HEK293 (cell line): ENCODE data around the gene CDC37L1.
"Not testable (repeated sequence)": the region's sequence is repeated elsewhere in the genome, so short reads cannot be mapped to it uniquely, and the experiment has no call there.

Source experiments
- CTCF ChIA-PET: fragments of 350-600 bp; formaldehyde crosslinking; extraction: SDS; loops from one replicate; lab custom pipeline; 2021; ENCODE audit warnings: antibody characterized with exemption; lab: Yijun Ruan, JAX
- POLR2A ChIA-PET: fragments of 300-600 bp; formaldehyde crosslinking; extraction: SDS; loops from one replicate; lab custom pipeline; 2020; ENCODE audit warnings: antibody characterized with exemption, inconsistent platforms; lab: Yijun Ruan, JAX
- H3K27ac ChIP-seq: fragments of 200-500 bp; sonication (Bioruptor generic); 2 replicates; pipeline ENCODE4 v1.5.1; 2014; ENCODE audit warnings: low read depth, low read length, control low read depth, inconsistent platforms; ENCODE audit errors: extremely low read depth
- H3K36me3 ChIP-seq, 2 experiments: fragments of 200-500 bp in 1 of 2; sonication (Bioruptor generic) in 1 of 2; 1 replicate in 1 of 2; 2 replicates in 1 of 2; pipeline ENCODE4 v1.5.1; 2014 to 2017; ENCODE audit warnings: inconsistent platforms in 2 of 2, low read length in 2 of 2; ENCODE audit not compliant: control insufficient read depth in 2 of 2, insufficient read depth in 1 of 2
- H3K4me1 ChIP-seq: fragments of 200-500 bp; sonication (Bioruptor generic); 2 replicates; pipeline ENCODE4 v1.5.1; 2014; ENCODE audit warnings: mild to moderate bottlenecking, low read length, inconsistent platforms; ENCODE audit not compliant: control insufficient read depth, insufficient read depth
- H3K4me3 ChIP-seq: 2 replicates; pipeline ENCODE4 v1.5.1; 2011; ENCODE audit warnings: low read depth, mild to moderate bottlenecking, control low read depth, low read length, moderate library complexity
- H3K9me3 ChIP-seq: fragments of 200-500 bp; sonication (Bioruptor generic); 2 replicates; pipeline ENCODE4 v1.5.1; 2014; ENCODE audit warnings: low read depth, low read length, inconsistent platforms; ENCODE audit not compliant: control insufficient read depth, insufficient read depth
- GLIS2 ChIP-seq: fragments of 450-650 bp; formaldehyde crosslinking; IDR thresholded peaks from 2 replicates; pipeline ENCODE4 v1.5.1; 2016; ENCODE audit warnings: missing biosample characterization, missing genetic modification characterization
- KLF1 ChIP-seq: fragments of 450-650 bp; formaldehyde crosslinking; IDR thresholded peaks from 2 replicates; pipeline ENCODE4 v1.5.1; 2016; ENCODE audit warnings: missing biosample characterization, missing genetic modification characterization
- REST ChIP-seq: fragments of 450-650 bp; formaldehyde crosslinking; IDR thresholded peaks from 2 replicates; pipeline ENCODE4 v1.5.1; 2016; ENCODE audit warnings: missing biosample characterization, missing genetic modification characterization
- SCRT1 ChIP-seq: fragments of 450-650 bp; formaldehyde crosslinking; IDR thresholded peaks from 2 replicates; pipeline ENCODE4 v1.5.1; 2016; ENCODE audit warnings: missing biosample characterization, missing genetic modification characterization, borderline replicate concordance
- YY1 ChIP-seq: fragments of 450-650 bp; formaldehyde crosslinking; IDR thresholded peaks from 2 replicates; pipeline ENCODE4 v1.5.1; 2018; ENCODE audit warnings: missing biosample characterization, missing genetic modification characterization
- ZBTB20 ChIP-seq: fragments of 450-650 bp; formaldehyde crosslinking; IDR thresholded peaks from 2 replicates; pipeline ENCODE4 v1.5.1; 2016; ENCODE audit warnings: missing biosample characterization, missing genetic modification characterization
- ZBTB21 ChIP-seq: fragments of 450-650 bp; formaldehyde crosslinking; IDR thresholded peaks from 2 replicates; pipeline ENCODE4 v1.5.1; 2017; ENCODE audit warnings: missing biosample characterization, missing genetic modification characterization
- ZBTB48 ChIP-seq: fragments of 450-650 bp; formaldehyde crosslinking; IDR thresholded peaks from 2 replicates; pipeline ENCODE4 v1.5.1; 2016; ENCODE audit warnings: missing biosample characterization, missing genetic modification characterization
- ZNF146 ChIP-seq: fragments of 450-650 bp; formaldehyde crosslinking; IDR thresholded peaks from 2 replicates; pipeline ENCODE4 v1.5.1; 2016; ENCODE audit warnings: missing biosample characterization, missing genetic modification characterization
- ZNF302 ChIP-seq: fragments of 450-650 bp; formaldehyde crosslinking; IDR thresholded peaks from 2 replicates; pipeline ENCODE4 v1.5.1; 2016; ENCODE audit warnings: missing biosample characterization, missing genetic modification characterization, low read depth
- ZNF449 ChIP-seq: fragments of 450-650 bp; formaldehyde crosslinking; IDR thresholded peaks from 2 replicates; pipeline ENCODE4 v1.5.1; 2017; ENCODE audit warnings: missing biosample characterization, mild to moderate bottlenecking, missing genetic modification characterization, moderate library complexity
- ZNF549 ChIP-seq: fragments of 450-650 bp; IDR thresholded peaks from 2 replicates; pipeline ENCODE4 v1.5.1; 2018; ENCODE audit warnings: missing biosample characterization, missing genetic modification characterization, mild to moderate bottlenecking, inconsistent platforms, moderate library complexity
- ZNF555 ChIP-seq: fragments of 450-650 bp; formaldehyde crosslinking; conservative IDR thresholded peaks from 2 replicates; pipeline ENCODE4 v1.5.1; 2017; ENCODE audit warnings: missing biosample characterization, mild to moderate bottlenecking, missing genetic modification characterization, inconsistent platforms
- ZNF843 ChIP-seq: fragments of 450-650 bp; formaldehyde crosslinking; IDR thresholded peaks from 2 replicates; pipeline ENCODE4 v1.5.1; 2016; ENCODE audit warnings: missing biosample characterization, missing genetic modification characterization
- ZSCAN18 ChIP-seq: fragments of 450-650 bp; formaldehyde crosslinking; IDR thresholded peaks from 2 replicates; pipeline ENCODE4 v1.5.1; 2016; ENCODE audit warnings: missing biosample characterization, missing genetic modification characterization
- TF ChIP-seq, protein P1 (sequence below): fragments of 450-650 bp; formaldehyde crosslinking; IDR thresholded peaks from 2 replicates; pipeline ENCODE4 v1.5.1; 2016; ENCODE audit warnings: missing biosample characterization, missing genetic modification characterization
- TF ChIP-seq, protein P2 (sequence below): fragments of 450-650 bp; formaldehyde crosslinking; IDR thresholded peaks from 2 replicates; pipeline ENCODE4 v1.5.1; 2016; ENCODE audit warnings: missing biosample characterization, missing genetic modification characterization
- TF ChIP-seq, protein P3 (sequence below): fragments of 450-650 bp; formaldehyde crosslinking; IDR thresholded peaks from 2 replicates; pipeline ENCODE4 v1.5.1; 2017; ENCODE audit warnings: missing biosample characterization, missing genetic modification characterization

CDC37L1 gene

GRCh38 chr9:4657426-4658159, 21.8 kb upstream of the CDC37L1 start:
- ChIA-PET CTCF (interaction anchor here (0.6 to 3.1 kb wide), 5 partner anchors 17 to 578 kb away, joined by 3 to 14 read pairs (median 3); no protein-coding TSS in a partner anchor), POLR2A (no interaction called here)
- H3K4me3 ChIP-seq = no peak overlapping the region
- TF ChIP-seq KLF1 (tag by site-specific recombination) (0 out of 2 replicates have a peak, but pooled peaks have one; percentile 17), ZBTB21 (tag by site-specific recombination) (no peak), ZBTB48 (tag by site-specific recombination) (no peak), ZNF549 (tag by site-specific recombination) (peak; percentile 89), ZNF449 (tag by site-specific recombination) (no peak)
- no peak overlapping the region for H3K27ac ChIP-seq
- H3K36me3 ChIP-seq = no peaks in the 10 kb centered on the region; a peak in 1 of 3 replicates
- no peaks in the 10 kb centered on the region for H3K9me3 ChIP-seq
- H3K4me1 ChIP-seq = peaks cover 5% of the 10 kb centered on the region; the same call in 1 of the 2 replicates

- POLR2A ChIA-PET, H3K9me3 ChIP-seq, H3K4me3 ChIP-seq, H3K27ac ChIP-seq, H3K36me3 ChIP-seq: not testable (repeated sequence)
- CTCF ChIA-PET = interaction anchor here (1.5 kb wide), 1 partner anchor 56 kb away, joined by 4 read pairs; no protein-coding TSS in a partner anchor
- TF ChIP-seq, protein P1, sequence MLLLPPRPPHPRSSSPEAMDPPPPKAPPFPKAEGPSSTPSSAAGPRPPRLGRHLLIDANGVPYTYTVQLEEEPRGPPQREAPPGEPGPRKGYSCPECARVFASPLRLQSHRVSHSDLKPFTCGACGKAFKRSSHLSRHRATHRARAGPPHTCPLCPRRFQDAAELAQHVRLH (tag by site-specific recombination) = 0 out of 2 replicates have a peak, but pooled peaks have one; percentile 41
- TF ChIP-seq ZNF146 (tag by site-specific recombination) = peak; percentile 93
- TF ChIP-seq, all 188 proteins: peak for 2; not testable (repeated sequence) for 186
- peaks cover 10% of the 10 kb centered on the region for H3K4me1 ChIP-seq
Observed at GRCh38 chr9:4660665-4661064, 18.7 kb upstream of the CDC37L1 start.

GRCh38 chr9:4661165-4661564, 18.2 kb upstream of the CDC37L1 start:
- ChIA-PET POLR2A (no interaction called here), CTCF (interaction anchor here (0.6 to 1.8 kb wide), 4 partner anchors 15 to 1254 kb away, joined by 3 to 16 read pairs (median 4); no protein-coding TSS in a partner anchor)
- Histone ChIP-seq H3K4me1 (peaks cover 10% of the 10 kb centered on the region), H3K27ac (no peak overlapping the region), H3K36me3 (no peaks in the 10 kb centered on the region), H3K9me3 (no peaks in the 10 kb centered on the region), H3K4me3 (no peak overlapping the region)
- TF ChIP-seq ZNF843 (tag by site-specific recombination) (no peak), SCRT1 (tag by site-specific recombination) (no peak), ZNF555 (no peak), REST (tag by site-specific recombination) (no peak), ZNF302 (tag by site-specific recombination) (no peak), GLIS2 (tag by site-specific recombination) (no peak), ZBTB20 (tag by site-specific recombination) (no peak), ZSCAN18 (tag by site-specific recombination) (no peak), YY1 (no peak)
- TF ChIP-seq, protein P2, sequence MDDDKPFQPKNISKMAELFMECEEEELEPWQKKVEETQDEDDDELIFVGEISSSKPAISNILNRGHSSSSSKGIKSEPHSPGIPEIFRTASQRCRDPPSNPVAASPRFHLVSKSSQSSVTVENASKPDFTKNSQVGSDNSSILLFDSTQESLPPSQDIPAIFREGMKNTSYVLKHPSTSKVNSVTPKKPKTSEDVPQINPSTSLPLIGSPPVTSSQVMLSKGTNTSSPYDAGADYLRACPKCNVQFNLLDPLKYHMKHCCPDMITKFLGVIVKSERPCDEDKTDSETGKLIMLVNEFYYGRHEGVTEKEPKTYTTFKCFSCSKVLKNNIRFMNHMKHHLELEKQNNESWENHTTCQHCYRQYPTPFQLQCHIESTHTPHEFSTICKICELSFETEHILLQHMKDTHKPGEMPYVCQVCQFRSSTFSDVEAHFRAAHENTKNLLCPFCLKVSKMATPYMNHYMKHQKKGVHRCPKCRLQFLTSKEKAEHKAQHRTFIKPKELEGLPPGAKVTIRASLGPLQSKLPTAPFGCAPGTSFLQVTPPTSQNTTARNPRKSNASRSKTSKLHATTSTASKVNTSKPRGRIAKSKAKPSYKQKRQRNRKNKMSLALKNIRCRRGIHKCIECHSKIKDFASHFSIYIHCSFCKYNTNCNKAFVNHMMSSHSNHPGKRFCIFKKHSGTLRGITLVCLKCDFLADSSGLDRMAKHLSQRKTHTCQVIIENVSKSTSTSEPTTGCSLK (tag by site-specific recombination) = no peak
- TF ChIP-seq, protein P3, sequence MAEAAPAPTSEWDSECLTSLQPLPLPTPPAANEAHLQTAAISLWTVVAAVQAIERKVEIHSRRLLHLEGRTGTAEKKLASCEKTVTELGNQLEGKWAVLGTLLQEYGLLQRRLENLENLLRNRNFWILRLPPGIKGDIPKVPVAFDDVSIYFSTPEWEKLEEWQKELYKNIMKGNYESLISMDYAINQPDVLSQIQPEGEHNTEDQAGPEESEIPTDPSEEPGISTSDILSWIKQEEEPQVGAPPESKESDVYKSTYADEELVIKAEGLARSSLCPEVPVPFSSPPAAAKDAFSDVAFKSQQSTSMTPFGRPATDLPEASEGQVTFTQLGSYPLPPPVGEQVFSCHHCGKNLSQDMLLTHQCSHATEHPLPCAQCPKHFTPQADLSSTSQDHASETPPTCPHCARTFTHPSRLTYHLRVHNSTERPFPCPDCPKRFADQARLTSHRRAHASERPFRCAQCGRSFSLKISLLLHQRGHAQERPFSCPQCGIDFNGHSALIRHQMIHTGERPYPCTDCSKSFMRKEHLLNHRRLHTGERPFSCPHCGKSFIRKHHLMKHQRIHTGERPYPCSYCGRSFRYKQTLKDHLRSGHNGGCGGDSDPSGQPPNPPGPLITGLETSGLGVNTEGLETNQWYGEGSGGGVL (tag by site-specific recombination) = no peak
